HT-29 (cell line): Measurements from ENCODE around the gene ACSS2. TPM values are rescaled to one million over a fixed set of nuclear protein-coding genes. Genes with fewer than 3 reads are reported as not detected.

Experiments used
- total RNA-seq: library from RNA; depleted of rRNA; stranded (reverse); fragments of >200 nt; shearing (Covaris generic); gene quantifications from 2 replicates; pipeline ENCODE4 v1.2.3, GENCODE V29; 2014; rRNA removed

Gene ACSS2
- total RNA-seq, 1 experiment from 2014 or later, result 27.9 TPM

Other genes with a start within 250 kb of the ACSS2 start
- gene PIGU, start 199.5 kb upstream of the ACSS2 start, total RNA-seq, result 28.9 and 36.2 TPM in 2 replicates
- gene TP53INP2, start 172.3 kb upstream of the ACSS2 start, total RNA-seq, result 3.9 and 4.3 TPM in 2 replicates
- 8.5 and 12.5 TPM in 2 replicates for gene NCOA6, start 51.0 kb upstream of the ACSS2 start, total RNA-seq
- 2.0 and 2.4 TPM in 2 replicates for gene GGT7, start 3.8 kb upstream of the ACSS2 start, total RNA-seq
- 80.8 and 88.6 TPM in 2 replicates for gene GSS, start 79.2 kb downstream of the ACSS2 start, total RNA-seq
- gene MYH7B, start 79.3 kb downstream of the ACSS2 start, total RNA-seq, result 0.08 and 0.15 TPM in 2 replicates
- gene TRPC4AP, start 216.2 kb downstream of the ACSS2 start, total RNA-seq, result 54.6 and 57.2 TPM in 2 replicates